ENCODE measurements around the gene KYAT1. TPM values are rescaled to one million over a fixed set of nuclear protein-coding genes. Genes with fewer than 3 reads are reported as not detected.
"Not testable (repeated sequence)": the region's sequence is repeated elsewhere in the genome, so short reads cannot be mapped to it uniquely, and the experiment has no call there.

KYAT1 gene
- polyA plus RNA-seq, 3 donors = 15.9 to 35.5 (median 29.4) TPM

DNA sequence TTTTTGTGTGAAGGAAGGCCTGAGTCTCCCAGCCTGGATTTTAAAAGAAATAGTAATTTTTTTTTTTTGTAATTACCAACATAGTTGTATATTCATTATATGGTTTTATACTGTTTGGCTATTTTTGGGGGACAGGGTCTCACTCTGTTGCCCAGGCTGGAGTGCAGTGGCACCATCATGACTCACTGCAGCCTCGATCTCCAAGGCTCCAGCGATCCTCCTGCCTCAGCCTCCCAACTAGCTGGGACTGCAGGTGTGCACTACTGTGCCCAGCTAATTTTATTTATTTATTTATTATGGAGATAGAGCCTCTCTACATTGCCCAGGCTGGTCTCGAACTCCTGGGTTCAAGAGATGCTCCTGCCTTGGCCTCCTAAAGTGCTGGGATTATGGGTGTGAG lies 5.3 kb upstream of the KYAT1 start:
- no peak for DNase-seq

- no peak for DNase-seq
Observed at GRCh38 chr9:128886211-128886891, 4.6 kb upstream of the KYAT1 start.

- DNase-seq = no peak
Observed at GRCh38 chr9:128885798-128886197, 4.0 kb upstream of the KYAT1 start.

DNA sequence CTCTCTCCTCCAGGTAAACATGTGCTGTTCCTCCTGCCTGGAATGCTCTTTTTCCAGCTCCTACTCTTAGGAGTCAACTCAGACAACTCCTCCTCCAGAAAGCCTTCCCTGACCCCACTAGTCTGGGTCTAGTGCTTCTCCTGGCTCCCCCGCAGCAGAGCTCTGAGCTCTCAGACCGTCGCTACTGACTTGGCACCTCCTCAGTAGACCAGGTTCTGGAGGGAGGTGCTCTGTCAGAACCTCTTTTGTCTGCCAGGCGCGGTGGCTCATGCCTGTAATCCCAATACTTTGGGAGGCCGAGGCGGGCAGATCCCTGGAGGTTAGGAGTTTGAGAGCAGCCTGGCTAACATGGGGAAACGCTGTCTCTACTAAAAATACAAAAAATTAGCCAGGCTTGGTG lies 3.6 kb upstream of the KYAT1 start:
- DNase-seq = no peak

DNA sequence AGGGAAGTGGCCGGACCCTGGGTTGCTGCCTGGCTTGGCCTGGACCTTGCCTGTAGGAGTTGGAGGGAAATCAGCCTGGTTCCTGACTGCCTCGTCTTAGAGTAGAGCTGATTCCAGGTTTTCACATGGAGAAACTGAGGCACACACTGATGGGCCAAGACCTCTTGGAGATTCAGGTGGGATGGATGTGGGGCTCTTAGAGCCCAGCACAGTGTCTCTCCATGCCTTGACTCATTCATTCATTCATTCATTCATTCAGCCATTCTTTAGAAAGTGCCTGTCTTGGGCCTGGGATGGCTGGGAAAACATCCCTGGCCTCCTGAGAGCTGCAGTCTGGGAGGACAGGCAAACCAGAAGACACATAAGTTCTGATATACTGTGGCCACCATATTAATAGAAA lies 2.4 kb upstream of the KYAT1 start:
- no peak for DNase-seq

DNA sequence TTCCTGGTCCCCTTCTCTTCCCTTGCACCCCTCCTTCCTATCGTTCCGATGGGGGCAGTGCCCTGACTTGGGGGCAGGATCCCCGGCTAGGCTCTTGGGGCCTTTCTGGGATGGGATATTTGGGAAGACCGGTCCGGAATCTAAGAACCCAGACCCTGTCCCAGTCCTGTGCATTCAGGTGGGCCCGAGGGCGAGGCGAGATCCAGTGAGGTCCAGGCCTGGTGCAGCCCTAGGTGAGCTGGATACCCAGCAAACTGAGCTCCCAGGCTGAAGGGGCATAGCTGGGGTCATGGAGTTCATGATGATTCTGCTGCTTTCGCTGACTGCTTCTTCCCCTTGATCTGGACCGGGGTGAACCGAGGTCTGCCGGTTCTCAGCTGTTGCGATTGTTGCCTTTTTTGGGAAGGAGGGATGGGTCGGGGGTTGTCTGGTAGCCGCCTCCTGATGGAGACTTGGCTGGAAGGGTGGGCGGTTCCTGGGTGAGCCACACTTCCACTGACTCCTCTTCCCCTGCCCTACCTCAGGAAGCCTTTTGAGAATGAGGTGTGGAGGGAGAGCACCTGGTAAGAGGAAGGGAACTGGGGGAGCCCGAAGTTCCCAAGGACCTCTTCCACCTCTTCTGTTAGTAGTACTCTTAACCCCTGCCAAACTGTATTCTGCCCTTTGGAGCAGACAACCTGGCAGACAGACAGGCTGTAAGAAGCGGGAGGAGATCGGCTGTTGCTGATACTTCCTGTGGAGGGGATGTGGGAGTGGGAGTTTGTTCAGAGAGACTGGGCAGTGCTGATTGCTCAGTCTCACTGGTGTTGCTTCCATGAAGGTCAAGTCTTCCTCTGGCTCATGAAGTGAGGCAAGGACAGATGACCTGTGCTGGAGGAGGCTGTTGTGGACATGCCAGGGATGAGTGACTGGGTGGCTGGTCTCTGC lies 1.2 kb upstream of the KYAT1 start:
- DNase-seq = no peak

GRCh38 chr9:128877852-128878251 lies 3.9 kb downstream of the KYAT1 start:
- DNase-seq = no peak

DNA sequence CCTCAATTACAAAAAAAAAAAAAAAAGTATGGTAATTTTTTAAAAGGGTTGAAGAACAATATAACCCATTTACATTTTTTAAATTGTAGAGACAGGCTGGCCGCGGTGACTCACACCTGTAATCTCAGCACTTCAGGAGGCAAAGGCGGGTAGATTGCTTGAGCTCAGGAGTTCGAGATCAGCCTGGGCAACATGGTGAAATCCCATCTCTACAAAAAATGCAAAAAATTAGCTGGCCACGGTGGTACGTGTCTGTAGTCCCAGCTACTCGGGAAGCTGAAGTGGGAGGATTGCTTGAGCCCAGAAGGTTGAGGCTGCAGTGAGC lies 10.8 kb downstream of the KYAT1 start:
- not testable (repeated sequence) for DNase-seq

DNA sequence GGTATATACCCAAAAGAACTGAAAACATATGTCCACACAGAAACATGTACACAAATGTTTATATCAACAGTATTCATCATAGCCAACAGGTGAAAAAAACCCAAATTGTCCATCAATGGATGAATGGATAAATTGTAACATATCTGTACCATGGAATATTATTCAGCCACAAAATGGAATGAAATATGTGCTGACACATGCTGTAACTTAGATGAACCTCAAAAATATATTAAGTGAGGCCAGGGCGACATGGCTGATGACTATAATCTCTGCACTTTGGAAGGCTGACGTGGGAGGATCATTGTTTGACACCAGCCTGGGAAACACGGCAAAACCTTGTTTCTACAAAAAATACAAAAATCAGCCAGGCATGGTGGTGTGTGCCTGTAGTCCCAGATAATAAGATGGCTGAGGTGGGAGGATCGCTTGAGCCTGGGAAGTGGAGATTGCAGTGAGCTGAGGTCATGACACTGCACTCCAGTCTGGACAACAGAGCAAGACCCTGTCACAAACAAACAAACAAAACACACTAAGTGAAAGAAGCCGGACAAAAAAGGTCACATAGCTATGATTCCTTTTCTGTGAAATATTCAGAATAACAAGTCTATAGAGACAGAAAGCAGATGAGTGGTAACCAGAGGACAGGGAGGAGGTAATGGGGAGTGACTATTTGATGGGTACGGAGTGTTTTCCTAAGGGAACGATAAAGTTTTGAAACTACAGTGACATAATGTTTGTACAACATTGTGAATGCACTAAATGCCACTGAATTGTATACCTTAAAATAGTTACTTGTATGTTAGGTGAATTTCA lies 11.4 kb downstream of the KYAT1 start:
- DNase-seq = no peak

GRCh38 chr9:128863647-128864046 lies 18.1 kb downstream of the KYAT1 start:
- DNase-seq = no peak

DNA sequence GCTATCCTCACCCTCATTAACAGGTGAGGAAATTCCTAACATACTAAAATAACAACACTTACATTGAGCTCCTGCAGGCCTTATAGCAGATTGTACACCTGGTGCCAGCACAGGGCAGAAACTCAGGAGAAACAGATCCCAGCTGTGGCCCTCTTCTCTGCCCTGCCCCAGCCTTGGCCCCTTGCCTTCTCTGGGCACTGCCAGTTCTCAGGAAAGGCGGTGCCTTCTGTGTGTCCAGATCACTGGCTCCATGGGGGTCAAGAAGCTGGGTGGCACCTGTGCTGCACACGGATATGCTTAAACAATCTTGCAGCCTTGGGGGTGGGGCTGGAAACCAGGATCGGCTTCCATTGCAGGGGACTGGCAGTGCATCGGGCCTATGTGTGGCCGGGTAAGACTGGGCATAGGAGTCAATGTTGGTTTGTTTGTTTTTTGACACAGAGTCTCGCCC lies 19.3 kb downstream of the KYAT1 start:
- no peak for DNase-seq

DNA sequence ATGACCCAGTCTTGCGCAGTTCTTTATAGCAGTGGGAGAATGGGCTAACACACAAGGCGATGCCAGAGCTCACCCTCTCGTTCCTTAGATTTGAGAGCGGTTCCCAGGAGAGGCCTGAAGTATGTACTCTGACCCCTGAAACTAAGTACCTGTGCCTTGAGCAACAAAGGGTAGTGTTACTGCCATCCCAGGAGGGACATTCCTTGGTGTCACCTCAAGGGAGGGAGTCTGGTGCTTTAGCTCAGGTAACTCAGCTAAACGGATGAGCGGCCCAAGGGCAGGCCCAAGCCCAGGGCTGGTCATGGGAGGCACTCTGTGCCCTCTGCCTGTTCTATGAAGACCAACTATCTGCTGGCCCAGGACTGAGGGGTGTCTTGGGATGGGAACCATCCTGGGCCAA lies 20.2 kb downstream of the KYAT1 start:
- DNase-seq = no peak

- DNase-seq = no peak
Observed at GRCh38 chr9:128860937-128861336, 20.8 kb downstream of the KYAT1 start.

GRCh38 chr9:128858476-128858875 lies 23.3 kb downstream of the KYAT1 start:
- DNase-seq = not testable (repeated sequence)

DNA sequence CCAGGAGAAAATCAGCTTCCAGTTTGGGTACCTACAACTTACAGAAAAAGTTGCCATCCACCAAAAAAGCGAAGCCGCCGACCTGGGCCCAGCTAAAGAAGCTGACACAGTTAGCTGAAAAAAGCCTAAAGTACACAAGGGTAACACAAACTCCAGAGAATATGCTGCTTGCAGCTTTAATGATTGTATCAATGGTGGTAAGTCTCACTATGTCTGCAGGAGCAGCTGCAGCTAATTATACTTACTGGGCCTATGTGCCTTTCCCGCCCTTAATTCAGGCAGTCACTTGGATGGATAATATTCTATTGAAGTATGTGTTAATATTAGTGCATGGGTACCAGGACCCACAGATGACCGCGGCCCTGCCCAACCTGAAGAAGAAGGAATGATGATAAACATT lies 27.3 kb downstream of the KYAT1 start:
- DNase-seq = not testable (repeated sequence)

DNA sequence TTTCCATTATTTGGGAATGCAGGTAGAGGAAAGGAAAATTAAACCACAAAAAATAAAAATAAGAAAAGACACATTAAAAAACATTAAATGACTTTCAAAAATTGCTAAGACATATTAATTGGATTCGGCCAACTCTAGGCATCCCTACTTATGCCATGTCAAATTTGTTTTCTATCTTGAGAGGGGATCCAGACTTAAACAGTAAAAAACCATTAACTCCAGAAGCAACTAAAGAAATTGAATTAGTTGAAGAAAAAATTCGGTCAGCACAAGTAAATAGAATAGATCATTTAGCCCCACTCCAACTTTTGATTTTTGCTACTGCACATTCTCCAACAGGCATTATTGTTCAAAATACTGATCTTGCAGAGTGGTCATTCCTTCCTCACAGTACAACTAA lies 29.1 kb downstream of the KYAT1 start:
- DNase-seq = not testable (repeated sequence)

- DNase-seq = not testable (repeated sequence)
Observed at GRCh38 chr9:128851779-128852600, 29.8 kb downstream of the KYAT1 start.

DNA sequence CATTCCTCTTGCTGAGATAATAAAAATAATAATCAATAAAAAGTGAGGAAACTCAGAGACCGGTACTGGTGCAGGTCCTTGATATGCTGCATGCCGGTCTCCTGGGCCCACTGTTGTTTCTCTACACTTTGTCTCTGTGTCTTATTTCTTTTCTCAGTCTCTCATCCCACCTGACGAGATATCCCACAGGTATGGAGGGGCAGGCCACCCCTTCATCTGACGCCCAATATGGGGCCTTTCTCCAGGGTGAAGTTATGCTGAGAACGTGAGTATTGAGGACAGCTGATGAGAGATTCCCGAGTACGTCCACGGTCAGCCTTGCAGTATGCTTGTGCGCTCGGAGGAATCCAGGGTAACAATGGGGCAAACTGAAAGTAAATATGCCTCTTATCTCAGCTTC lies 30.7 kb downstream of the KYAT1 start:
- DNase-seq = not testable (repeated sequence)

DNA sequence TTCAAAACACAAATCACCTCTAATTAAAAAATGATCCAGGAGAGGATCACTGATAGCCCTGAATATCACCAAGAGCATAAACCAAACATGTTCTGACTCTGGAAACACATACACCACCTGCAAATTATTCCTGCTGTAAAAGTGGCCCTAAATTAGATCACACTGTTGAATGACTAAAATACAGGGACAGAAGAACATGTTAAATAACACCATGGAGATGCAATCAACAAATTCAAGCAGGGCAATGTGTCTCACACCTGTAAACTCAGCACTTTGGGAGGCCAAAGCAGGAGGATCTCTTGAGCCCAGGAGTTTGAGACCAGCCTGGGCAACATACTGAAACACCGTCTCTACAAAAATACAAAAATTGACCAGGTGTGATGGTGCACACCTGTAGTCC lies 33.9 kb downstream of the KYAT1 start:
- DNase-seq = no peak

DNA sequence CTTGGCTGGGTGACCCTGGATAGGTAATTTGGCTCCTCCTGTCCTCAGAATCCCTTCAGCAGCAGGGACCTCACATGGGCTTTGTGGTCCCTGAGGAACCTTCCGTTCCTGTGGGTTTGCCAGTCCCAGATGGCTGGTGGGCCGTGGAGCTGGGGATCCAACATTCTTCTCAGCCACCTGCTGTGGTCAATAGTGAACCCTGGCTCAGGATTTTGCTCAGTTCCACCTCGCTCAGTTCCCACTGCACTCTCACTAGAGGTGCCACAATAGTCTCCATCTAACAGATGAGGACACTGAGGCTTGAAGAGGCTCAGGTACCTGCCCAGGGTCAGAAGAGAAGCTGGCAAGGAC lies 35.1 kb downstream of the KYAT1 start:
- DNase-seq = no peak

DNA sequence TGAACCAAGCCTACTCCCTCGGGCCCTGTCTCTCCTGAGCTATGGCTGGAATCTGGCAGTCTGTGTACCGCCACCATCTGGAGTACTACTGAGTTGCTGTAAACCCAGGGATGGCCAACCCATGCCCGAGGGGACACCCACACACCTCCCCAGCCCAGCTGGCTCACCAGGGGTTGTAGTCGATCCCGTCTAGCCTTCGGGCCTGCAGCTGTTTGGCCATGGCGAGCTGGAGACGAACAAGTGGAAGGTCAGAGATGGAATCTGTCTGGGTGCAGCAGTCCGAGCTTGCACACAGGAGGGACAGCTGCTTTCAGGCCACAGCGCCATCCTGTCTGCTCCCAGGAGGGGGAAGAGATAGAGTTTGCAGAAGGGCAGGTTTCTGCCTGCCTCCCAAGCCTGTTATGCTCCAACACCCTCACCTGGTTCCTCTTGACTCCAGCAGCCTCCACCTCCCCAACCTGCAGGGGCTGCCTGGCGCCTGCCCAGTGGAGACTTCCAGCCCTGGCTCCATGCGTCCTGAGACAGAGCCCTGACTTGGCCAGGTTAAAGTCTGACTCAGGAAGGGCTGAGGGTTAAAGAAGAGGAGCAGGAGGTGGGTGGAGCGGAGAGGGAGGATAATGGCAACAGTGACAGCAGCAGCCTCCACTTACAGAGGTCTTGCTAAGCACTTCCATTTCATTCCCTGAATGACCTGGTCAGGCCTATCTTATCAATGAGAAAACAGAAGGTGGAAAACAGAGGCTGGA lies 36.4 kb downstream of the KYAT1 start:
- DNase-seq = no peak

Measured in renal pelvis (tissue), 4 donors.